A673 (cell line): ENCODE measurements around the gene RHBDD3.

Source experiments
- CTCF ChIP-seq: fragments of 300-800, 200-600 bp; sonication (generic); conservative IDR thresholded peaks from 2 replicates; pipeline ENCODE4 v1.5.1; 2017; ENCODE audit warnings: low read depth, mild to moderate bottlenecking, antibody characterized with exemption, low read length, moderate library complexity, mixed read lengths
- EZH2 ChIP-seq: fragments of 200-600 bp; sonication (generic); IDR thresholded peaks from 2 replicates; pipeline ENCODE4 v1.6.1; 2017; ENCODE audit warnings: borderline replicate concordance, low read depth, mild to moderate bottlenecking, mixed read lengths, antibody characterized with exemption, low read length; ENCODE audit not compliant: poor library complexity, severe bottlenecking

- TF ChIP-seq CTCF (no peak), EZH2 (no peak)
Observed at GRCh38 chr22:29225422-29226090, 42.2 kb downstream of the RHBDD3 start.
